BLaER1 treated with 17β-estradiol and CSF1 and Interleukin-3, amounts not matched to agents 10 nM and 100 nM (cell line): ENCODE data around the gene MRFAP1L1.
"Not testable (repeated sequence)": the region's sequence is repeated elsewhere in the genome, so short reads cannot be mapped to it uniquely, and the experiment has no call there.

Experiments used
- H3K27ac ChIP-seq, 11 experiments: shearing (Covaris generic); formaldehyde crosslinking; 2 replicates each; pipeline ENCODE4 v1.8.1; 2022
- H3K27me3 ChIP-seq, 11 experiments: shearing (Covaris generic); formaldehyde crosslinking; 2 replicates each; pipeline ENCODE4 v1.8.1; 2022
- H3K36me3 ChIP-seq, 11 experiments: shearing (Covaris generic); formaldehyde crosslinking; 2 replicates each; pipeline ENCODE4 v1.8.1; 2022
- H3K4me1 ChIP-seq, 10 experiments: shearing (Covaris generic); formaldehyde crosslinking; 2 replicates each; pipeline ENCODE4 v1.8.1; 2022
- H3K4me2 ChIP-seq, 11 experiments: shearing (Covaris generic); formaldehyde crosslinking; 2 replicates each; pipeline ENCODE4 v1.8.1; 2022
- H3K4me3 ChIP-seq, 10 experiments: shearing (Covaris generic); formaldehyde crosslinking; 2 replicates each; pipeline ENCODE4 v1.8.1; 2022
- H3K9ac ChIP-seq, 11 experiments: shearing (Covaris generic); formaldehyde crosslinking; 2 replicates each; pipeline ENCODE4 v1.8.1; 2022
- H3K9me3 ChIP-seq, 11 experiments: shearing (Covaris generic); formaldehyde crosslinking; replicated peaks in 1 of 11; 2 replicates each; pipeline ENCODE4 v1.8.1; 2022
- H4K20me1 ChIP-seq, 11 experiments: shearing (Covaris generic); formaldehyde crosslinking; 2 replicates each; pipeline ENCODE4 v1.8.1; 2022
- Cebpa-rat ChIP-seq, 11 experiments: shearing (Covaris generic); IDR thresholded peaks; 2 replicates each; pipeline ENCODE4 v1.8.1; 2022

MRFAP1L1 gene

GRCh38 chr4:6709230-6710114 lies at the start of gene MRFAP1L1:
MRFAP1L1 (minus strand) TSS chr4:6709865; CDS start chr4:6709629, 236 bp downstream.
- peak within 1 kb of the TSS; percentile 58 to 92 (median 86) for H3K27ac ChIP-seq
- H3K4me3 ChIP-seq, result peak within 1 kb of the TSS; percentile 74 to 92 (median 86)
- H3K4me1 ChIP-seq, result peaks cover 35 to 57% (median 41%) of the 10 kb centered on the region in 10 experiments
- peaks cover 2 to 41% (median 19%) of the 10 kb centered on the region in 11 experiments; a peak in 11 of 22 replicates for H4K20me1 ChIP-seq
- H3K27me3 ChIP-seq, result no peaks in the 10 kb centered on the region
- H3K9ac ChIP-seq, result peak within 1 kb of the TSS; percentile 74 to 91 (median 87)
- H3K9me3 ChIP-seq, result peaks cover 0 to 16% (median 4%) of the 10 kb centered on the region in 11 experiments; a peak in 7 of 22 replicates
- H3K4me2 ChIP-seq, result peak within 1 kb of the TSS; percentile 89 to 97 (median 96)
- H3K36me3 ChIP-seq, result peaks cover 19 to 38% (median 35%) of the 10 kb centered on the region in 11 experiments; a peak in 20 of 22 replicates
- TF ChIP-seq Cebpa-rat (IDR thresholded peaks at IDR 0.05), result no peak

GRCh38 chr4:6758728-6759127 lies 49.1 kb upstream of the MRFAP1L1 start:
- H3K27ac ChIP-seq, result no peak overlapping the region
- no peaks in the 10 kb centered on the region for H4K20me1 ChIP-seq
- no peak overlapping the region for H3K9ac ChIP-seq
- no peak overlapping the region for H3K4me3 ChIP-seq
- H3K36me3 ChIP-seq, result no peaks in the 10 kb centered on the region
- peaks cover 0 to 10% (median 6%) of the 10 kb centered on the region in 10 experiments; a peak in 12 of 20 replicates for H3K4me1 ChIP-seq
- TF ChIP-seq Cebpa-rat (IDR thresholded peaks at IDR 0.05), result no peak
- H3K9me3 ChIP-seq, result 0 out of 22 replicates have a peak, but pooled peaks cover 0 to 3% (median 0%) of the 10 kb centered on the region in 11 experiments
- no peak overlapping the region for H3K4me2 ChIP-seq
- H3K27me3 ChIP-seq, result no peaks in the 10 kb centered on the region

GRCh38 chr4:6756345-6756744 lies 46.7 kb upstream of the MRFAP1L1 start:
- H3K4me2 ChIP-seq, H4K20me1 ChIP-seq, H3K27me3 ChIP-seq, H3K9me3 ChIP-seq, H3K4me3 ChIP-seq, H3K36me3 ChIP-seq, H3K9ac ChIP-seq, H3K27ac ChIP-seq: not testable (repeated sequence)
- peaks cover 12 to 27% (median 17%) of the 10 kb centered on the region in 10 experiments for H3K4me1 ChIP-seq

- H3K4me1 ChIP-seq, result peaks cover 23 to 38% (median 28%) of the 10 kb centered on the region in 10 experiments
- H4K20me1 ChIP-seq, result no peaks in the 10 kb centered on the region
- no peaks in the 10 kb centered on the region for H3K36me3 ChIP-seq
- no peaks in the 10 kb centered on the region for H3K27me3 ChIP-seq
- H3K9me3 ChIP-seq, result 0 out of 22 replicates have a peak, but pooled peaks cover 0 to 3% (median 0%) of the 10 kb centered on the region in 11 experiments
- no peak for TF ChIP-seq Cebpa-rat (IDR thresholded peaks at IDR 0.05)
- no peak overlapping the region for H3K4me2 ChIP-seq
- H3K4me3 ChIP-seq, result no peak overlapping the region
- no peak overlapping the region for H3K27ac ChIP-seq
- H3K9ac ChIP-seq, result no peak overlapping the region
These were observed 45.6 kb upstream of the MRFAP1L1 start for GRCh38 chr4:6755088-6755753.

- Histone ChIP-seq H3K27me3 (no peaks in the 10 kb centered on the region), H3K36me3 (no peaks in the 10 kb centered on the region), H3K4me3 (no peak overlapping the region), H3K4me1 (peaks cover 26 to 44% (median 35%) of the 10 kb centered on the region in 10 experiments), H3K27ac (no peak overlapping the region), H3K4me2 (no peak overlapping the region), H3K9ac (no peak overlapping the region), H3K9me3 (0 out of 22 replicates have a peak, but pooled peaks cover 0 to 3% (median 0%) of the 10 kb centered on the region in 11 experiments), H4K20me1 (no peaks in the 10 kb centered on the region)
- TF ChIP-seq Cebpa-rat (IDR thresholded peaks at IDR 0.05), result no peak
These were observed 44.9 kb upstream of the MRFAP1L1 start for GRCh38 chr4:6754481-6755087.

- Histone ChIP-seq H3K4me1 (peaks cover 29 to 51% (median 41%) of the 10 kb centered on the region in 10 experiments), H3K36me3 (no peaks in the 10 kb centered on the region)
These were observed 44.2 kb upstream of the MRFAP1L1 start for GRCh38 chr4:6753891-6754290.

GRCh38 chr4:6753103-6753560 lies 43.5 kb upstream of the MRFAP1L1 start:
- H3K4me2 ChIP-seq, result peak overlapping the region in 6 of 11 experiments; percentile 70 to 87 (median 80); a peak in 10 of 22 replicates
- no peak for TF ChIP-seq Cebpa-rat (IDR thresholded peaks at IDR 0.05)
- no peaks in the 10 kb centered on the region for H3K36me3 ChIP-seq
- no peak overlapping the region for H3K9ac ChIP-seq
- H3K9me3 ChIP-seq, result 0 out of 22 replicates have a peak, but pooled peaks cover 0 to 3% (median 0%) of the 10 kb centered on the region in 11 experiments
- H3K4me3 ChIP-seq, result no peak overlapping the region
- H4K20me1 ChIP-seq, result no peaks in the 10 kb centered on the region
- H3K27me3 ChIP-seq, result no peaks in the 10 kb centered on the region
- H3K27ac ChIP-seq, result peak overlapping the region in 6 of 11 experiments; percentile 22 to 71 (median 63); a peak in 10 of 22 replicates
- peaks cover 29 to 59% (median 43%) of the 10 kb centered on the region in 10 experiments for H3K4me1 ChIP-seq

More at GRCh38 chr4:6753891-6754290, 44.2 kb upstream of the MRFAP1L1 start:
- H3K4me3 ChIP-seq, result no peak overlapping the region
- H3K4me2 ChIP-seq, result no peak overlapping the region
- 0 out of 22 replicates have a peak, but pooled peaks cover 0 to 3% (median 0%) of the 10 kb centered on the region in 11 experiments for H3K9me3 ChIP-seq
- H4K20me1 ChIP-seq, result no peaks in the 10 kb centered on the region
- no peaks in the 10 kb centered on the region for H3K27me3 ChIP-seq
- TF ChIP-seq Cebpa-rat (IDR thresholded peaks at IDR 0.05), result no peak
- H3K9ac ChIP-seq, result no peak overlapping the region
- no peak overlapping the region for H3K27ac ChIP-seq

GRCh38 chr4:6752486-6752829 lies 42.8 kb upstream of the MRFAP1L1 start:
- no peak for TF ChIP-seq Cebpa-rat (IDR thresholded peaks at IDR 0.05)
- H3K4me1 ChIP-seq, result peaks cover 33 to 65% (median 47%) of the 10 kb centered on the region in 10 experiments
- no peak overlapping the region for H3K4me3 ChIP-seq
- H3K4me2 ChIP-seq, result peak overlapping the region; percentile 69 to 98 (median 82)
- H3K9me3 ChIP-seq, result 0 out of 22 replicates have a peak, but pooled peaks cover 0 to 3% (median 0%) of the 10 kb centered on the region in 11 experiments
- no peaks in the 10 kb centered on the region for H3K36me3 ChIP-seq
- H3K27me3 ChIP-seq, result no peaks in the 10 kb centered on the region
- H4K20me1 ChIP-seq, result no peaks in the 10 kb centered on the region
- peak overlapping the region in 2 of 11 experiments; percentile 9 to 27; a peak in 2 of 22 replicates for H3K9ac ChIP-seq
- H3K27ac ChIP-seq, result peak overlapping the region in 9 of 11 experiments; percentile 22 to 73 (median 64); a peak in 16 of 22 replicates
